ENCODE measurements around the gene HNRNPC. TPM values are rescaled to one million over a fixed set of nuclear protein-coding genes. Genes with fewer than 3 reads are reported as not detected.

The HNRNPC gene
- polyA plus RNA-seq, 1 donor from 2014 or later, result 1,176 TPM

DNA sequence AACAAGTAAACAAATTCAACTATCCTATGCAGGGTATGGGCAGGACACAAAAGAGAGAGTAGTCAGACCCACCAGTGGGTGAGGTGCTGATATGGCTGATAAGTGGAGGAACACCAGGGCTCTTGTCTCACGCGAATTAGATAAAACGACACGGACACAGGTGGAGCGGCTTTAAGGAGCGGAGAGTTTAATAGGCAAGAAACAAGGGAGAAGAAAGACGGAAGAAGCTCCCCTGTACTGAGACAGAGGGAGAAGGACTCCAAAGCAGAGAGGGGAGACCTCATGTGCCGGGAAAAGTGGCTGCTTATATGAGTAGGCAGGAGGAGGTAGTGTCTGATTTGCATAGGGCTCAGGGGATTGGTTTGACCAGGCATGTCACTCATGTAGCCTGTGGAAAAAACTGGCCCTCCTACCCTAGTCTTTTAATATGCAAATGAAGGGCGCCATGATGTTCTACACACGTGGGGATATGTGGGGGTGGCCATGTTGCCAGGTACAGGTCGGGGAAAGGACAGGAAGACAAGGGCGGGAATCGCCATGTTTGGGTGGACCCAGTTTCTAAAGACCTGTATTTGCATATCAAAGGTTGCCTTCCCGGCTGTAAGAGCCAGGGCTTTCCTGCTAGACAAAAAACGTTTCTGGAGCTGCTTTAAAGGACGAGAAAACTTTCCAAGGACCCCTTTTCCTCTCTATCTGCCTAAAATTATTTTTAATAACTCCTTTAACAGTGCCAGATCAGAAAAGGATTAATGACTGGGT is 39.4 kb upstream of the HNRNPC start:
- no peak overlapping the region for H3K27ac ChIP-seq (ENCODE audit: low read length)
- H3K9ac ChIP-seq (ENCODE audit: low read length), result no peak overlapping the region
- no peaks in the 10 kb centered on the region for H4K20me1 ChIP-seq (ENCODE audit: insufficient read depth)
- H3K9me3 ChIP-seq (ENCODE audit: low read length), result no peaks in the 10 kb centered on the region
- no peaks in the 10 kb centered on the region for H3K9me2 ChIP-seq (ENCODE audit: insufficient read depth, low read length)
- peak overlapping the region; percentile 31 for H2AFZ ChIP-seq (ENCODE audit: low read depth, low read length)
- no peaks in the 10 kb centered on the region for H3K79me2 ChIP-seq (replicated peaks; ENCODE audit: insufficient read depth, low read length)
- peak overlapping the region; percentile 53 for H3K4me3 ChIP-seq (ENCODE audit: low read length)
- no peaks in the 10 kb centered on the region for H3K36me3 ChIP-seq (ENCODE audit: insufficient read depth, low read length)
- no peaks in the 10 kb centered on the region for H3K27me3 ChIP-seq (ENCODE audit: insufficient read depth, low read depth, low read length)
- H3K4me2 ChIP-seq (ENCODE audit: low read length), result no peak overlapping the region
- TF ChIP-seq EZH2 (IDR thresholded peaks at IDR 0.05; ENCODE audit: borderline replicate concordance, insufficient read depth, low read length, poor library complexity, severe bottlenecking) (no peak), MXI1 (conservative IDR thresholded peaks at IDR 0.05; ENCODE audit: poor library complexity, severe bottlenecking) (peak; percentile 68)
- H3F3A ChIP-seq (ENCODE audit: insufficient read depth, low read length, poor library complexity, severe bottlenecking), result peaks cover 3% of the 10 kb centered on the region

GRCh38 chr14:21308132-21308478 is 38.9 kb upstream of the HNRNPC start:
- H4K20me1 ChIP-seq (ENCODE audit: insufficient read depth), result no peaks in the 10 kb centered on the region
- H3K36me3 ChIP-seq (ENCODE audit: insufficient read depth, low read length), result no peaks in the 10 kb centered on the region
- H3K79me2 ChIP-seq (replicated peaks; ENCODE audit: insufficient read depth, low read length), result no peaks in the 10 kb centered on the region
- H3K9me3 ChIP-seq (ENCODE audit: low read length), result no peaks in the 10 kb centered on the region
- peaks cover 3% of the 10 kb centered on the region for H3F3A ChIP-seq (ENCODE audit: insufficient read depth, low read length, poor library complexity, severe bottlenecking)
- TF ChIP-seq EP300 (conservative IDR thresholded peaks at IDR 0.05; ENCODE audit: poor library complexity, severe bottlenecking) (no peak), MXI1 (conservative IDR thresholded peaks at IDR 0.05; ENCODE audit: poor library complexity, severe bottlenecking) (no peak), TAF1 (IDR thresholded peaks at IDR 0.05; ENCODE audit: low read depth) (no peak), POLR2AphosphoS5 (IDR thresholded peaks at IDR 0.05) (no peak), SMC3 (conservative IDR thresholded peaks at IDR 0.05; ENCODE audit: poor library complexity) (no peak), EZH2 (IDR thresholded peaks at IDR 0.05; ENCODE audit: borderline replicate concordance, insufficient read depth, low read length, poor library complexity, severe bottlenecking) (no peak), REST (IDR thresholded peaks at IDR 0.05; ENCODE audit: borderline replicate concordance) (no peak), RAD21 (conservative IDR thresholded peaks at IDR 0.05) (no peak)
- TF ChIP-seq, protein P1, sequence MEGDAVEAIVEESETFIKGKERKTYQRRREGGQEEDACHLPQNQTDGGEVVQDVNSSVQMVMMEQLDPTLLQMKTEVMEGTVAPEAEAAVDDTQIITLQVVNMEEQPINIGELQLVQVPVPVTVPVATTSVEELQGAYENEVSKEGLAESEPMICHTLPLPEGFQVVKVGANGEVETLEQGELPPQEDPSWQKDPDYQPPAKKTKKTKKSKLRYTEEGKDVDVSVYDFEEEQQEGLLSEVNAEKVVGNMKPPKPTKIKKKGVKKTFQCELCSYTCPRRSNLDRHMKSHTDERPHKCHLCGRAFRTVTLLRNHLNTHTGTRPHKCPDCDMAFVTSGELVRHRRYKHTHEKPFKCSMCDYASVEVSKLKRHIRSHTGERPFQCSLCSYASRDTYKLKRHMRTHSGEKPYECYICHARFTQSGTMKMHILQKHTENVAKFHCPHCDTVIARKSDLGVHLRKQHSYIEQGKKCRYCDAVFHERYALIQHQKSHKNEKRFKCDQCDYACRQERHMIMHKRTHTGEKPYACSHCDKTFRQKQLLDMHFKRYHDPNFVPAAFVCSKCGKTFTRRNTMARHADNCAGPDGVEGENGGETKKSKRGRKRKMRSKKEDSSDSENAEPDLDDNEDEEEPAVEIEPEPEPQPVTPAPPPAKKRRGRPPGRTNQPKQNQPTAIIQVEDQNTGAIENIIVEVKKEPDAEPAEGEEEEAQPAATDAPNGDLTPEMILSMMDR (IDR thresholded peaks at IDR 0.05; ENCODE audit: poor library complexity, severe bottlenecking), result no peak
- no peaks in the 10 kb centered on the region for H3K9me2 ChIP-seq (ENCODE audit: insufficient read depth, low read length)
- peak overlapping the region; percentile 31 for H2AFZ ChIP-seq (ENCODE audit: low read depth, low read length)
- no peak overlapping the region for H3K27ac ChIP-seq (ENCODE audit: low read length)
- no peak overlapping the region for H3K9ac ChIP-seq (ENCODE audit: low read length)
- peak overlapping the region; percentile 53 for H3K4me3 ChIP-seq (ENCODE audit: low read length)
- H3K4me2 ChIP-seq (ENCODE audit: low read length), result no peak overlapping the region
- H3K27me3 ChIP-seq (ENCODE audit: insufficient read depth, low read depth, low read length), result no peaks in the 10 kb centered on the region

Data from neural cell (in vitro differentiated cells).